Gastroesophageal sphincter (tissue), 4 donors: Measurements from ENCODE around the gene PTPRN2. TPM values are rescaled to one million over a fixed set of nuclear protein-coding genes. Genes with fewer than 3 reads are reported as not detected.

Source experiments
- ATAC-seq: fragments of 150-250 bp; one replicate; pipeline ENCODE4 v1.9.1; 2016; ENCODE audit warnings: mild to moderate bottlenecking, moderate library complexity
- H3K27ac ChIP-seq, 4 donors: fragments of 200-600 bp; sonication (generic) in 3 of 4; 1 replicate in 3 of 4; 2 replicates in 1 of 4; pipeline ENCODE4 v1.5.1; 2016 to 2019
- H3K27me3 ChIP-seq: fragments of 200-600 bp; sonication (generic); one replicate; pipeline ENCODE4 v1.5.1; 2019
- H3K36me3 ChIP-seq, 2 donors: fragments of 200-600 bp; sonication (generic); one replicate each; pipeline ENCODE4 v1.5.1; 2019; ENCODE audit warnings: control low read depth in 1 of 2
- H3K4me1 ChIP-seq, 3 donors: fragments of 200-600 bp; sonication (generic); 1 replicate in 2 of 3; 2 replicates in 1 of 3; pipeline ENCODE4 v1.5.1; 2016 to 2019; ENCODE audit warnings: control low read depth in 2 of 3
- H3K4me3 ChIP-seq, 2 donors: fragments of 200-600 bp; sonication (generic); one replicate each; pipeline ENCODE4 v1.5.1; 2019; ENCODE audit warnings: mild to moderate bottlenecking in 1 of 2, moderate library complexity in 1 of 2
- H3K9me3 ChIP-seq, 3 donors: fragments of 200-600 bp; sonication (generic); one replicate each; pipeline ENCODE4 v1.5.1; 2017 to 2019; ENCODE audit warnings: control low read depth in 2 of 3
- CTCF ChIP-seq, 4 experiments: fragments of 200-600 bp in 2 of 4; fragments of 450-650 bp in 2 of 4; sonication (generic) in 1 of 4; IDR thresholded peaks; one replicate each; pipeline ENCODE4 v1.5.1; 2017 to 2019; ENCODE audit warnings: antibody characterized with exemption in 4 of 4, mild to moderate bottlenecking in 2 of 4, moderate library complexity in 2 of 4
- EP300 ChIP-seq: sonication (generic); formaldehyde crosslinking; IDR thresholded peaks from one replicate; pipeline ENCODE4 v1.6.1; 2017; ENCODE audit warnings: antibody characterized with exemption, mild to moderate bottlenecking
- POLR2A ChIP-seq, 2 donors: fragments of 450-650 bp; IDR thresholded peaks; one replicate each; pipeline ENCODE4 v1.6.1; 2017; ENCODE audit warnings: antibody characterized with exemption in 2 of 2, mild to moderate bottlenecking in 2 of 2, moderate library complexity in 1 of 2
- POLR2AphosphoS5 ChIP-seq: sonication (generic); formaldehyde crosslinking; IDR thresholded peaks from one replicate; pipeline ENCODE4 v1.6.1; 2017; ENCODE audit warnings: antibody characterized with exemption
- whole genome bisulfite sequencing, 2 donors: methylation state at CpG; one replicate each; pipeline ENCODE4 v1.1.5; 2018; ENCODE audit warnings: low coverage in 1 of 2; 5-methylcytosine and 5-hydroxymethylcytosine counted together
- total RNA-seq, 4 donors: library from RNA; depleted of rRNA; stranded (reverse); fragments of >200 nt; gene quantifications; one replicate each; pipeline ENCODE4 v1.1.0, GENCODE V29; 2016

The PTPRN2 gene
- total RNA-seq, 4 donors from 2014 or later = 1.7 to 4.7 (median 3.3) TPM

- Histone ChIP-seq H3K4me3 (no peak overlapping the region), H3K27ac (no peak overlapping the region)
- ATAC-seq = no peak
Measured at GRCh38 chr7:158165711-158166110, 421.9 kb downstream of the PTPRN2 start.

GRCh38 chr7:158164101-158165095 lies 423.2 kb downstream of the PTPRN2 start:
- H3K27ac ChIP-seq = no peak overlapping the region
- WGBS, 2 donors = 47 to 58% methylated on average over 25 to 61 of the region's 67 CpGs
- H3K27me3 ChIP-seq = peaks cover 11% of the 10 kb centered on the region
- H3K4me3 ChIP-seq = no peak overlapping the region
- ATAC-seq = no peak
- H3K9me3 ChIP-seq = peaks cover 0 to 24% (median 0%) of the 10 kb centered on the region in 3 donors
- no peak for TF ChIP-seq POLR2AphosphoS5
- no peak for TF ChIP-seq CTCF (IDR thresholded peaks at IDR 0.05)
- no peak for TF ChIP-seq EP300
- no peak for TF ChIP-seq POLR2A (IDR thresholded peaks at IDR 0.05)
- H3K4me1 ChIP-seq = no peaks in the 10 kb centered on the region
- no peaks in the 10 kb centered on the region for H3K36me3 ChIP-seq

More at GRCh38 chr7:158165711-158166110, 421.9 kb downstream of the PTPRN2 start:
- H3K36me3 ChIP-seq = no peaks in the 10 kb centered on the region
- no peaks in the 10 kb centered on the region for H3K4me1 ChIP-seq
- WGBS, 2 donors = 100% methylated on average over 1 to 6 of the region's 16 CpGs
- TF ChIP-seq POLR2A (IDR thresholded peaks at IDR 0.05) (no peak), EP300 (no peak), POLR2AphosphoS5 (no peak), CTCF (IDR thresholded peaks at IDR 0.05) (no peak)
- H3K27me3 ChIP-seq = peaks cover 11% of the 10 kb centered on the region
- peaks cover 0 to 24% (median 0%) of the 10 kb centered on the region in 3 donors for H3K9me3 ChIP-seq

- H3K9me3 ChIP-seq = peaks cover 0 to 18% (median 0%) of the 10 kb centered on the region in 3 donors
- 87 to 93% methylated on average over 4 to 5 of the region's 5 CpGs for WGBS, 2 donors
- no peak overlapping the region for H3K27ac ChIP-seq
- peaks cover 14% of the 10 kb centered on the region for H3K27me3 ChIP-seq
- H3K4me3 ChIP-seq = no peak overlapping the region
- no peaks in the 10 kb centered on the region for H3K4me1 ChIP-seq
- no peak for TF ChIP-seq POLR2A (IDR thresholded peaks at IDR 0.05)
- no peak for TF ChIP-seq EP300
- TF ChIP-seq CTCF (IDR thresholded peaks at IDR 0.05) = no peak
- TF ChIP-seq POLR2AphosphoS5 = no peak
- ATAC-seq = no peak
- no peaks in the 10 kb centered on the region for H3K36me3 ChIP-seq
Measured at GRCh38 chr7:158161194-158161593, 426.4 kb downstream of the PTPRN2 start.

- 73% methylated on average over 3 to 4 of the region's 5 CpGs for WGBS, 2 donors
- Histone ChIP-seq H3K27me3 (peaks cover 14% of the 10 kb centered on the region), H3K4me3 (no peak overlapping the region), H3K4me1 (no peaks in the 10 kb centered on the region), H3K36me3 (no peaks in the 10 kb centered on the region), H3K9me3 (peaks cover 0 to 14% (median 0%) of the 10 kb centered on the region in 3 donors), H3K27ac (no peak overlapping the region)
- TF ChIP-seq EP300 (no peak), CTCF (IDR thresholded peaks at IDR 0.05) (no peak), POLR2AphosphoS5 (no peak), POLR2A (IDR thresholded peaks at IDR 0.05) (no peak)
- no peak for ATAC-seq
Measured at GRCh38 chr7:158160199-158160598, 427.4 kb downstream of the PTPRN2 start.
